Stomach (tissue), 4 donors: Measurements from ENCODE around the gene KRT81.

Source experiments
- CTCF ChIP-seq, 7 experiments: fragments of 450-650 bp in 4 of 7; fragments of 200-600 bp in 3 of 7; sonication (generic) in 3 of 7; IDR thresholded peaks; one replicate each; pipeline ENCODE4 v1.5.1; 2016 to 2019; ENCODE audit warnings: antibody characterized with exemption in 7 of 7, control low read depth in 2 of 7, mild to moderate bottlenecking in 1 of 7
- POLR2A ChIP-seq, 4 donors: fragments of 450-650 bp; IDR thresholded peaks; one replicate each; pipeline ENCODE4 v1.6.1; 2016; ENCODE audit warnings: antibody characterized with exemption in 4 of 4, control low read depth in 2 of 4, mild to moderate bottlenecking in 1 of 4, moderate library complexity in 1 of 4
- POLR2AphosphoS5 ChIP-seq, 3 donors: sonication (generic); formaldehyde crosslinking; IDR thresholded peaks; one replicate each; pipeline ENCODE4 v1.6.1; 2016; ENCODE audit warnings: antibody characterized with exemption in 3 of 3

DNA sequence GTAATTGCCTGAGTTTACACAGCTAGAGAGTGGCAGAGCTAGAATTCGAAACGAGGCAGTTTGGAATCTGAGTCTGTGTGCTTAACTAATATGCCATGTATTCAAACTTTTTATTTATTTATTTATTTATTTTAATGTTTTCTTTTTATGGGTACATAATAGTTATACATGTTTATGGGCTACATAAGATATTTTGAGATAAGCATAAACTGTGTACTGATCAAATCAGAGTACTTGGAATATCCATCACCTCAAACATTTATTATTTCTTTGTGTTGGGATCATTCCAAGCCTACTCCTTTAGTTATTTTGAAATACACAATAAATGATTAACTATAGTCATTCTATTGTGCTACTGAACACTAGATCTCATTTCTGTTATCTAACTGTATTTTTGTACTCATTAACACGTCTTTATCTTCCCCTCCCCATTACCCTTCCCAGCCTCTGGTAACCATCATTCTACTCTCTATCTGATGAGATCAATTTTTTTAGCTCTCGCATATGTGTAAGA, 7.4 kb upstream of the KRT81 start:
- no peak for TF ChIP-seq CTCF (IDR thresholded peaks at IDR 0.05)
- no peak for TF ChIP-seq POLR2AphosphoS5 (IDR thresholded peaks at IDR 0.05)
- TF ChIP-seq POLR2A (IDR thresholded peaks at IDR 0.05), result no peak
